Right lobe of liver (tissue), 4 donors: Measurements from ENCODE around the gene KLHL1.

Source experiments
- POLR2A ChIP-seq: fragments of 450-650 bp; IDR thresholded peaks from one replicate; pipeline ENCODE4 v1.6.1; 2017; ENCODE audit warnings: antibody characterized with exemption, mild to moderate bottlenecking
- TF ChIP-seq, protein P1 (sequence below), 4 donors: fragments of 200-600 bp in 3 of 4; fragments of 450-650 bp in 1 of 4; IDR thresholded peaks; one replicate each; pipeline versions ENCODE4 v1.5.1 to v1.8.0; 2016 to 2022; ENCODE audit warnings: antibody characterized with exemption in 4 of 4, mild to moderate bottlenecking in 2 of 4
- donor health status: DM: no; HTN: no; CAD: no.
- donor health status: DM: no; HTN: no; CAD: no.
- donor health status: DM: no; HTN: yes; CAD: no.

DNA sequence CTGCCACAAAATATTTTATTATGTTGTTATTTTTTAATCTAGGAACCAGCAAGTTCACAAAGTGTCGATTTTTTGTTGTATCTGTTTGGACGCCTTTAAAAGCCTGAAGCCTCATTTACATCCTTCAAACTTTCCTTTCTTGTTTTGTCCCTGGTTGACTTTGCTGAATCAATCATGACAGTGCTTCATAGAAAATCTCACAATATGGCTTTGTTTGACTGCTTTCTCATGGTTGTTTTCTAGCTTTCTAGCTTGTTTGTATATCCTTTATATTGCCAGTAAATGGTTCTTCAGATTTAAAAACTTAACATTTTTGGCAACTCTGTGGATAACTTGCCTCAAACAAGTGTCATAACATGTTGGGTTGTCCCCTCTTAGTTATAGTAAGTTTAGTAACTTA, 84.7 kb downstream of the KLHL1 start:
- TF ChIP-seq, protein P1, sequence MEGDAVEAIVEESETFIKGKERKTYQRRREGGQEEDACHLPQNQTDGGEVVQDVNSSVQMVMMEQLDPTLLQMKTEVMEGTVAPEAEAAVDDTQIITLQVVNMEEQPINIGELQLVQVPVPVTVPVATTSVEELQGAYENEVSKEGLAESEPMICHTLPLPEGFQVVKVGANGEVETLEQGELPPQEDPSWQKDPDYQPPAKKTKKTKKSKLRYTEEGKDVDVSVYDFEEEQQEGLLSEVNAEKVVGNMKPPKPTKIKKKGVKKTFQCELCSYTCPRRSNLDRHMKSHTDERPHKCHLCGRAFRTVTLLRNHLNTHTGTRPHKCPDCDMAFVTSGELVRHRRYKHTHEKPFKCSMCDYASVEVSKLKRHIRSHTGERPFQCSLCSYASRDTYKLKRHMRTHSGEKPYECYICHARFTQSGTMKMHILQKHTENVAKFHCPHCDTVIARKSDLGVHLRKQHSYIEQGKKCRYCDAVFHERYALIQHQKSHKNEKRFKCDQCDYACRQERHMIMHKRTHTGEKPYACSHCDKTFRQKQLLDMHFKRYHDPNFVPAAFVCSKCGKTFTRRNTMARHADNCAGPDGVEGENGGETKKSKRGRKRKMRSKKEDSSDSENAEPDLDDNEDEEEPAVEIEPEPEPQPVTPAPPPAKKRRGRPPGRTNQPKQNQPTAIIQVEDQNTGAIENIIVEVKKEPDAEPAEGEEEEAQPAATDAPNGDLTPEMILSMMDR (IDR thresholded peaks at IDR 0.05), result no peak
- TF ChIP-seq POLR2A, result no peak
